AG10803 (cell line): ENCODE measurements around the gene SLC44A1.

Experiments used
- DNase-seq: peaks from one replicate; pipeline ENCODE4 v3.0.0; 2010; ENCODE audit warnings: low read depth
- H3K4me3 ChIP-seq: 2 replicates; pipeline ENCODE4 v1.5.1; 2011; ENCODE audit warnings: mild to moderate bottlenecking, low read length, control low read depth
- TF ChIP-seq, protein P1 (sequence below): conservative IDR thresholded peaks from 2 replicates; pipeline ENCODE4 v1.5.1; 2011; ENCODE audit warnings: mild to moderate bottlenecking, low read length, control low read depth, inconsistent platforms

Gene SLC44A1

DNA sequence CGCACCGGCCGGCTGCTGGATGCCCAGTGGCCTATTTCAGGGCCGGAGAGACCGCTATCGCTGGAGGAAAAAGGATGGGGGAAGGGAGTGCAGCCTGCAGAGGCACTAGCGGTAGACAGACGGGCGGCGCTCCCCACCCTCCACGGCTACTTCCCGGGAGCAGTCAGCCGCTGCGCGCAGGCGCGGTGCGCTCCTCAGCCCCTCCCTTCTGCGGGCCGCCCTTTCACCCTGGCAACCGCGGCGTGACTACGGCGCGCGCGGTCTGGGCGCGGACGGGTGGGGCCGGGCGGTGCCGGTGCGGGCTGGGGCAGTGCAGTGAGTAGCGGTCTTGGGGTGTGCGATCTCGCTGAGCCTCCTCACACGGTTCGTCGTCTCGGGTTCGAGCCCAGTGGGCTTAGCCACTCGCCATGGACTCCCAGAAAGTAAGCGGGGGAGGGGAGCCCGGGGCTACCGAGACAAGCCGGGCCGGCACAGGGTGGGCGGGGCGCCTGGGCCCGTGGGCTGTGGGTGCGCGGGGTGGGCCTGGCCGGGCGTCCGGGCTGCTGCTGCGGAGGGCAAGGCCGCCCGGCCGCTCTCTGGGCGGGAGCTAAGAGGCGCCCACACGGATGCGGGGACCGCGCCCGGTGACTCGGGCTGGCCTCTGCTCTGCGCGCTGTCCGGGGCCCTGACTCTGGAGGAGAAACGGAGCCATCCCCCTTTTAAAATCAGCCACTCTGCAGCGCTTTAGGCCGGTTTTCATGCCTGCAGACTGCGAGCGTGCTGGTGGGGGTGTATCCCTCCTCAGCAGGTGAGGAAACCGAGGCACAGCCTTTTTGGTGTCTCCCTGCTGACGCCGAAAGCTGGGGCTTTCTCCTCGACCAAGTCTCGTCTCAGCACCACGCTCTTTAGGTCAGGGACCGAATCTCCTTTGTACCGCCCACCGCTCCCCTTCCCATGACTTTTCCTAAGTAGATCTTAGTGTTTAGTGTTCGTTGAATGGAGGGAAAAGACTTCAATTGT lies 203.7 kb downstream of the SLC44A1 start, which contains the start of gene FSD1L:
Gene FSD1L (plus strand): TSS at position 221 of the 999 bp plus-strand sequence. CDS start 187 bp downstream, at position 408.
- H3K4me3 ChIP-seq, result peak within 1 kb of the TSS; percentile 88
- DNase-seq, result peak; percentile 92

GRCh38 chr9:105449081-105449480 lies 204.6 kb downstream of the SLC44A1 start:
- no peak for DNase-seq
- TF ChIP-seq, protein P1, sequence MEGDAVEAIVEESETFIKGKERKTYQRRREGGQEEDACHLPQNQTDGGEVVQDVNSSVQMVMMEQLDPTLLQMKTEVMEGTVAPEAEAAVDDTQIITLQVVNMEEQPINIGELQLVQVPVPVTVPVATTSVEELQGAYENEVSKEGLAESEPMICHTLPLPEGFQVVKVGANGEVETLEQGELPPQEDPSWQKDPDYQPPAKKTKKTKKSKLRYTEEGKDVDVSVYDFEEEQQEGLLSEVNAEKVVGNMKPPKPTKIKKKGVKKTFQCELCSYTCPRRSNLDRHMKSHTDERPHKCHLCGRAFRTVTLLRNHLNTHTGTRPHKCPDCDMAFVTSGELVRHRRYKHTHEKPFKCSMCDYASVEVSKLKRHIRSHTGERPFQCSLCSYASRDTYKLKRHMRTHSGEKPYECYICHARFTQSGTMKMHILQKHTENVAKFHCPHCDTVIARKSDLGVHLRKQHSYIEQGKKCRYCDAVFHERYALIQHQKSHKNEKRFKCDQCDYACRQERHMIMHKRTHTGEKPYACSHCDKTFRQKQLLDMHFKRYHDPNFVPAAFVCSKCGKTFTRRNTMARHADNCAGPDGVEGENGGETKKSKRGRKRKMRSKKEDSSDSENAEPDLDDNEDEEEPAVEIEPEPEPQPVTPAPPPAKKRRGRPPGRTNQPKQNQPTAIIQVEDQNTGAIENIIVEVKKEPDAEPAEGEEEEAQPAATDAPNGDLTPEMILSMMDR, result no peak
- peak overlapping the region; percentile 88 for H3K4me3 ChIP-seq

More for the DNA sequence above, 203.7 kb downstream of the SLC44A1 start, which contains the start of gene FSD1L:
- TF ChIP-seq, protein P1, result peak; percentile 55

- no peak for DNase-seq
- no peak overlapping the region for H3K4me3 ChIP-seq
- TF ChIP-seq, protein P1, result no peak
These were observed 207.7 kb downstream of the SLC44A1 start for GRCh38 chr9:105452185-105452584.

GRCh38 chr9:105455836-105456475 lies 211.5 kb downstream of the SLC44A1 start:
- no peak overlapping the region for H3K4me3 ChIP-seq
- peak; percentile 9 for DNase-seq
- TF ChIP-seq, protein P1, result no peak

DNA sequence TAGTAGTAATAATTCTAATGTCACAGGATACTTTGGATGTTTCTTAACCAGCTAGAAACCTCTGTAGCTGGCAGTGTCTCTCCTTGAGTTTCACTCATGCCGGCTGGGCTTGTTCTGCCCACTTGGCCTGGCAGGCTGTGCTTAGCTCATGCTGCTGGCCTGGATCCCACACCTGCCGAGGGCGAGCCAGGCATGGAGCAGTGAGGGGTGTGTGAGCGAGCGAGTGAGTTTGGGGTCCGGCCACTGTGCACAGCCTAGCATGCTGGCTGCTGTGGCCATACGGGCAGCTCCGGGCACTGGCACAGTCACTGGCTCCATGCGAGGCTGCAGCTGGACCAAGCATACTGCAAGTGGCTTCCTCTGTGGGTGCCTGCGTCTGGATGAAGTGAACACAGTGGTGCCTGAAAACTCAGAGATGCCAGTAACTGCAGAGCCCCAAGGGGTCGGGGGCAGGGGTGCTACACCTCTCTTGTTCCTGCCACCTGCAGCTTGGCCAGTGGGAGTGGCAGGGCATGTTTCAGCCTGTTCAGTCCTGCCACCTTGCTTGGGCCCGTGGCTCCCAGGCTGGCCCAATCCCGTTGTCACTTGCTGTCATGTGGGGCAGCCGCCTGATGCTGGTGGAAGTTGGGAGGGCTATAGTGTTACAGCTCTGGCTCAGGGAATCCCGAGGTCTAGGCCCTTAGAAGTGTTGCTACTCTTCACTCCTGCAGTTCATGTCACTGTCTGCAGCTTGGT lies 213.3 kb downstream of the SLC44A1 start:
- no peak overlapping the region for H3K4me3 ChIP-seq

GRCh38 chr9:105458404-105458803 lies 214.0 kb downstream of the SLC44A1 start:
- TF ChIP-seq, protein P1, result no peak
- DNase-seq, result no peak
- no peak overlapping the region for H3K4me3 ChIP-seq

More for the DNA sequence above, 213.3 kb downstream of the SLC44A1 start:
- TF ChIP-seq, protein P1, result no peak
- DNase-seq, result no peak
